Measurements from ENCODE around the gene LAG3.

DNA sequence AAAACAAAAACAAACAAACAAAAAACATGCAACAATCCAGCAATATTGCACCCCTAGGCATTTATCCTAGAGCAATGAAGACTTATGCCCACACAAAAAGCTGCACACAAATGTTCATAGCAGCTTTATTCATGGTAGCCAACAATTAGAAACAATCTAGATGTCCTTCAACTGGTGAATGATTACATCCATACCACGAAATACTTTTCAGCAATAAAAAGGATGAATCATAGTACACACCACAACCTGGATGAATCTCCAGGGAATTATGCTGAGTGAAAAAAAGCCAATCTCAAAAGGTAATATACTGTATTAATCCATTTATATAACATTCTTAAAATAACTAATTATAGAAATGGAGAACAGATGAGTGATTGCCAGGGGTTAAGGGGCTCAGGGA, 34.9 kb downstream of the LAG3 start:
- TF ChIP-seq, protein P1, sequence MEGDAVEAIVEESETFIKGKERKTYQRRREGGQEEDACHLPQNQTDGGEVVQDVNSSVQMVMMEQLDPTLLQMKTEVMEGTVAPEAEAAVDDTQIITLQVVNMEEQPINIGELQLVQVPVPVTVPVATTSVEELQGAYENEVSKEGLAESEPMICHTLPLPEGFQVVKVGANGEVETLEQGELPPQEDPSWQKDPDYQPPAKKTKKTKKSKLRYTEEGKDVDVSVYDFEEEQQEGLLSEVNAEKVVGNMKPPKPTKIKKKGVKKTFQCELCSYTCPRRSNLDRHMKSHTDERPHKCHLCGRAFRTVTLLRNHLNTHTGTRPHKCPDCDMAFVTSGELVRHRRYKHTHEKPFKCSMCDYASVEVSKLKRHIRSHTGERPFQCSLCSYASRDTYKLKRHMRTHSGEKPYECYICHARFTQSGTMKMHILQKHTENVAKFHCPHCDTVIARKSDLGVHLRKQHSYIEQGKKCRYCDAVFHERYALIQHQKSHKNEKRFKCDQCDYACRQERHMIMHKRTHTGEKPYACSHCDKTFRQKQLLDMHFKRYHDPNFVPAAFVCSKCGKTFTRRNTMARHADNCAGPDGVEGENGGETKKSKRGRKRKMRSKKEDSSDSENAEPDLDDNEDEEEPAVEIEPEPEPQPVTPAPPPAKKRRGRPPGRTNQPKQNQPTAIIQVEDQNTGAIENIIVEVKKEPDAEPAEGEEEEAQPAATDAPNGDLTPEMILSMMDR (conservative IDR thresholded peaks at IDR 0.05): no peak
- no peak for TF ChIP-seq ZFX (IDR thresholded peaks at IDR 0.05)
